Activated T-cell treated with anti-CD3 and anti-CD28 coated beads for 48 hours (primary cell): ENCODE data around the gene TMEM185A.
"Not testable (repeated sequence)": the region's sequence is repeated elsewhere in the genome, so short reads cannot be mapped to it uniquely, and the experiment has no call there.

ENCODE experiments used
- DNase-seq: peaks from one replicate; pipeline ENCODE4 v3.0.0-alpha.2; 2020; ENCODE audit warnings: low read depth

TMEM185A gene

GRCh38 chrX:149551245-149551938 lies 80.2 kb downstream of the TMEM185A start:
- not testable (repeated sequence) for DNase-seq

GRCh38 chrX:149550454-149550853 lies 81.1 kb downstream of the TMEM185A start:
- DNase-seq, result not testable (repeated sequence)

GRCh38 chrX:149549701-149550100 lies 81.9 kb downstream of the TMEM185A start, which contains the start of gene HSFX3:
HSFX3 (minus strand) TSS chrX:149549924; CDS start chrX:149549852, 72 bp downstream.
- not testable (repeated sequence) for DNase-seq

- DNase-seq, result not testable (repeated sequence)
These were observed 83.8 kb downstream of the TMEM185A start for GRCh38 chrX:149547782-149548181.

- DNase-seq, result not testable (repeated sequence)
These were observed 84.6 kb downstream of the TMEM185A start for GRCh38 chrX:149546962-149547361.
